HEK293 (cell line): ENCODE measurements around the gene RPS23.
A peak's percentile ranks its signal among the peaks of the same experiment; 100 is the strongest.

Source experiments
- CTCF ChIA-PET: fragments of 350-600 bp; formaldehyde crosslinking; extraction: SDS; loops from one replicate; lab custom pipeline; 2021; ENCODE audit warnings: antibody characterized with exemption; lab: Yijun Ruan, JAX
- POLR2A ChIA-PET: fragments of 300-600 bp; formaldehyde crosslinking; extraction: SDS; loops from one replicate; lab custom pipeline; 2020; ENCODE audit warnings: antibody characterized with exemption, inconsistent platforms; lab: Yijun Ruan, JAX
- H3K27ac ChIP-seq: fragments of 200-500 bp; sonication (Bioruptor generic); 2 replicates; pipeline ENCODE4 v1.5.1; 2014; ENCODE audit warnings: low read depth, low read length, control low read depth, inconsistent platforms; ENCODE audit errors: extremely low read depth
- H3K36me3 ChIP-seq, 2 experiments: fragments of 200-500 bp in 1 of 2; sonication (Bioruptor generic) in 1 of 2; 1 replicate in 1 of 2; 2 replicates in 1 of 2; pipeline ENCODE4 v1.5.1; 2014 to 2017; ENCODE audit warnings: inconsistent platforms in 2 of 2, low read length in 2 of 2; ENCODE audit not compliant: control insufficient read depth in 2 of 2, insufficient read depth in 1 of 2
- H3K4me1 ChIP-seq: fragments of 200-500 bp; sonication (Bioruptor generic); 2 replicates; pipeline ENCODE4 v1.5.1; 2014; ENCODE audit warnings: mild to moderate bottlenecking, low read length, inconsistent platforms; ENCODE audit not compliant: control insufficient read depth, insufficient read depth
- H3K4me3 ChIP-seq: 2 replicates; pipeline ENCODE4 v1.5.1; 2011; ENCODE audit warnings: low read depth, mild to moderate bottlenecking, control low read depth, low read length, moderate library complexity
- H3K9me3 ChIP-seq: fragments of 200-500 bp; sonication (Bioruptor generic); 2 replicates; pipeline ENCODE4 v1.5.1; 2014; ENCODE audit warnings: low read depth, low read length, inconsistent platforms; ENCODE audit not compliant: control insufficient read depth, insufficient read depth
- KLF1 ChIP-seq: fragments of 450-650 bp; formaldehyde crosslinking; IDR thresholded peaks from 2 replicates; pipeline ENCODE4 v1.5.1; 2016; ENCODE audit warnings: missing biosample characterization, missing genetic modification characterization
- REST ChIP-seq: fragments of 450-650 bp; formaldehyde crosslinking; IDR thresholded peaks from 2 replicates; pipeline ENCODE4 v1.5.1; 2016; ENCODE audit warnings: missing biosample characterization, missing genetic modification characterization
- SP7 ChIP-seq: fragments of 450-650 bp; formaldehyde crosslinking; IDR thresholded peaks from 2 replicates; pipeline ENCODE4 v1.5.1; 2016; ENCODE audit warnings: missing biosample characterization, missing genetic modification characterization
- YY1 ChIP-seq: fragments of 450-650 bp; formaldehyde crosslinking; IDR thresholded peaks from 2 replicates; pipeline ENCODE4 v1.5.1; 2018; ENCODE audit warnings: missing biosample characterization, missing genetic modification characterization
- YY2 ChIP-seq: fragments of 450-650 bp; formaldehyde crosslinking; IDR thresholded peaks from 2 replicates; pipeline ENCODE4 v1.5.1; 2016; ENCODE audit warnings: missing biosample characterization, missing genetic modification characterization
- ZBTB1 ChIP-seq: fragments of 450-650 bp; formaldehyde crosslinking; IDR thresholded peaks from 2 replicates; pipeline ENCODE4 v1.5.1; 2016; ENCODE audit warnings: missing biosample characterization, missing genetic modification characterization
- ZBTB17 ChIP-seq: fragments of 450-650 bp; formaldehyde crosslinking; IDR thresholded peaks from 2 replicates; pipeline ENCODE4 v1.5.1; 2016; ENCODE audit warnings: missing biosample characterization, missing genetic modification characterization
- ZFHX2 ChIP-seq: fragments of 450-650 bp; formaldehyde crosslinking; conservative IDR thresholded peaks from 2 replicates; pipeline ENCODE4 v1.5.1; 2016; ENCODE audit warnings: missing biosample characterization, missing genetic modification characterization
- ZNF2 ChIP-seq: fragments of 450-650 bp; formaldehyde crosslinking; IDR thresholded peaks from 2 replicates; pipeline ENCODE4 v1.5.1; 2016; ENCODE audit warnings: missing biosample characterization, missing genetic modification characterization
- ZNF266 ChIP-seq: fragments of 450-650 bp; formaldehyde crosslinking; IDR thresholded peaks from 2 replicates; pipeline ENCODE4 v1.5.1; 2016; ENCODE audit warnings: missing biosample characterization, missing genetic modification characterization, low read depth
- ZNF610 ChIP-seq: fragments of 450-650 bp; formaldehyde crosslinking; IDR thresholded peaks from 2 replicates; pipeline ENCODE4 v1.5.1; 2016; ENCODE audit warnings: missing biosample characterization, missing genetic modification characterization, borderline replicate concordance
- ZNF654 ChIP-seq: fragments of 450-650 bp; formaldehyde crosslinking; IDR thresholded peaks from 2 replicates; pipeline ENCODE4 v1.5.1; 2016; ENCODE audit warnings: low read depth, missing biosample characterization, missing genetic modification characterization
- ZNF660 ChIP-seq: fragments of 450-650 bp; IDR thresholded peaks from 2 replicates; pipeline ENCODE4 v1.5.1; 2018; ENCODE audit warnings: missing biosample characterization, mild to moderate bottlenecking, missing genetic modification characterization
- ZNF768 ChIP-seq: fragments of 450-650 bp; formaldehyde crosslinking; IDR thresholded peaks from 2 replicates; pipeline ENCODE4 v1.5.1; 2018; ENCODE audit warnings: missing biosample characterization, mild to moderate bottlenecking, missing genetic modification characterization
- ZSCAN30 ChIP-seq: fragments of 450-650 bp; IDR thresholded peaks from 2 replicates; pipeline ENCODE4 v1.5.1; 2018; ENCODE audit warnings: missing biosample characterization, mild to moderate bottlenecking, missing genetic modification characterization, moderate library complexity
- ZSCAN5A ChIP-seq: fragments of 450-650 bp; formaldehyde crosslinking; IDR thresholded peaks from 2 replicates; pipeline ENCODE4 v1.5.1; 2016; ENCODE audit warnings: missing biosample characterization, missing genetic modification characterization
- TF ChIP-seq, protein P1 (sequence below): fragments of 450-650 bp; formaldehyde crosslinking; IDR thresholded peaks from 2 replicates; pipeline ENCODE4 v1.5.1; 2016; ENCODE audit warnings: missing biosample characterization, missing genetic modification characterization
- TF ChIP-seq, protein P2 (sequence below): fragments of 450-650 bp; formaldehyde crosslinking; IDR thresholded peaks from 2 replicates; pipeline ENCODE4 v1.5.1; 2016; ENCODE audit warnings: missing biosample characterization, missing genetic modification characterization

The RPS23 gene

DNA sequence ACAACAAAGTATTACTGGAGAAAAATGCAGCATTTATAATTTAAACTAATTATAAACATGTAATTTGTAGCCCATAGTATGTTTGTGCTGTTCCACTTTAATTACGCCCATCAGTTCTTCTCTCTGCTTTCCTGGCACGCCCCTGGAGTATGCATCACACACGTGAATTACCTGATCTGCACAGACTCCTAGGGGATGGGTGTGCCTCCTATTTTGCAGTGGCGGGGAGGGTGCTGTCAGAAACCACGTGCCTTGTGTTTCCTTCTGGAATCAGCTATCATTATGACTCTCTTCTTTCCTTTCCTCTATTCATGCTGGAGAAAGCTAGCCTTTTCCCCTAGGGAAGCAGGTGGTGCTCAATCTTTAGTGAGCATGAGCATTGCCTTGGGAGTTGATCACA lies 43.3 kb downstream of the RPS23 start:
- ChIA-PET POLR2A (interaction anchor here (1.0 kb wide), 1 partner anchor 43 kb away, joined by 3 read pairs; the partner anchor contains the start of gene RPS23), CTCF (interaction anchor here (0.6 to 2.2 kb wide), 2 partner anchors 9 to 62 kb away, joined by 3 to 5 read pairs; no protein-coding TSS in a partner anchor)
- Histone ChIP-seq H3K4me1 (no peaks in the 10 kb centered on the region; the same call in 1 of the 2 replicates), H3K4me3 (no peak overlapping the region), H3K9me3 (no peaks in the 10 kb centered on the region), H3K36me3 (no peaks in the 10 kb centered on the region), H3K27ac (no peak overlapping the region)
- TF ChIP-seq SP7 (tag by site-specific recombination) = 0 out of 2 replicates have a peak, but pooled peaks have one; percentile 16
- no peak for TF ChIP-seq REST (tag by site-specific recombination)
- TF ChIP-seq, protein P1, sequence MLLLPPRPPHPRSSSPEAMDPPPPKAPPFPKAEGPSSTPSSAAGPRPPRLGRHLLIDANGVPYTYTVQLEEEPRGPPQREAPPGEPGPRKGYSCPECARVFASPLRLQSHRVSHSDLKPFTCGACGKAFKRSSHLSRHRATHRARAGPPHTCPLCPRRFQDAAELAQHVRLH (tag by site-specific recombination) = no peak
- peak; percentile 29; the same call in 1 of the 2 replicates for TF ChIP-seq KLF1 (tag by site-specific recombination)

DNA sequence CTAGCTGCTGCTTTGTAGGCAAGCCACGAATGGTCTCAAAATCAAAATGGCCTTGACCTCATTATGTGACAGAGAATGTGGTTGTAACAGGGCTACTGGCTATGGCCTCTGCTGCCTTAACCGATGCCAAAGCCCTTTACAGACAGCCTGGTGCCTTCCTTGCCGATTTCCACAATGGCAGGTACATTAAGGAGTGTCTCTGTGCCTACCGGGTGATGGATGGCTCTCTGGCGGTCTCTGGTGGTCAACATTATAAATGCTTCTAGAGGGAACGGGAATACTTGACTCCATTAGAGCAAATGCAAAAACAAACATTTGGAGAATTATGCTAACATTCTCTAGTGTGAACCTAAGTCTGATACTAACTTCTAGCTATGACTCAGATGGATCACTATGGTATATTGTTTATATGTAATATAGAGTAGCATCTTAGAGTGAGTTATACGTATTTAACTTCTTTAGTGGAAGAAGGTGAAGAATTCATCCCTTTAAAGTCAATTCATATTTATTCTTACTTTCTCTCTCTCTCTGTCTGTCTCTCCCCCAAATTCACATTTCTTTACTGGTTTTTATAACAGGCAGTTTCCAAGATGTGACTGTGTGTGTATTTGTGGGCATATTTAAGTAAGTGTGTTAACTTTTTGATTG lies 52.5 kb downstream of the RPS23 start:
- Histone ChIP-seq H3K4me3 (no peak overlapping the region), H3K4me1 (peaks cover 4% of the 10 kb centered on the region; the same call in 1 of the 2 replicates), H3K27ac (no peak overlapping the region), H3K9me3 (no peaks in the 10 kb centered on the region), H3K36me3 (no peaks in the 10 kb centered on the region)
- ChIA-PET CTCF (interaction anchor here (0.6 to 2.2 kb wide), 38 partner anchors 9 to 1539 kb away, joined by 3 to 14 read pairs (median 4); no protein-coding TSS in a partner anchor), POLR2A (no interaction called here)
- TF ChIP-seq, protein P2, sequence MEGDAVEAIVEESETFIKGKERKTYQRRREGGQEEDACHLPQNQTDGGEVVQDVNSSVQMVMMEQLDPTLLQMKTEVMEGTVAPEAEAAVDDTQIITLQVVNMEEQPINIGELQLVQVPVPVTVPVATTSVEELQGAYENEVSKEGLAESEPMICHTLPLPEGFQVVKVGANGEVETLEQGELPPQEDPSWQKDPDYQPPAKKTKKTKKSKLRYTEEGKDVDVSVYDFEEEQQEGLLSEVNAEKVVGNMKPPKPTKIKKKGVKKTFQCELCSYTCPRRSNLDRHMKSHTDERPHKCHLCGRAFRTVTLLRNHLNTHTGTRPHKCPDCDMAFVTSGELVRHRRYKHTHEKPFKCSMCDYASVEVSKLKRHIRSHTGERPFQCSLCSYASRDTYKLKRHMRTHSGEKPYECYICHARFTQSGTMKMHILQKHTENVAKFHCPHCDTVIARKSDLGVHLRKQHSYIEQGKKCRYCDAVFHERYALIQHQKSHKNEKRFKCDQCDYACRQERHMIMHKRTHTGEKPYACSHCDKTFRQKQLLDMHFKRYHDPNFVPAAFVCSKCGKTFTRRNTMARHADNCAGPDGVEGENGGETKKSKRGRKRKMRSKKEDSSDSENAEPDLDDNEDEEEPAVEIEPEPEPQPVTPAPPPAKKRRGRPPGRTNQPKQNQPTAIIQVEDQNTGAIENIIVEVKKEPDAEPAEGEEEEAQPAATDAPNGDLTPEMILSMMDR (tag by site-specific recombination) = peak; percentile 74
- TF ChIP-seq ZNF660 (peak; percentile 55; the same call in 1 of the 2 replicates), ZBTB1 (tag by site-specific recombination) (no peak), ZBTB17 (tag by site-specific recombination) (peak; percentile 37; the same call in 1 of the 2 replicates), YY2 (tag by site-specific recombination) (0 out of 2 replicates have a peak, but pooled peaks have one; percentile 39), ZNF610 (tag by site-specific recombination) (peak; percentile 51; the same call in 1 of the 2 replicates), ZNF768 (tag by site-specific recombination) (peak; percentile 40; the same call in 1 of the 2 replicates), ZNF654 (tag by site-specific recombination) (peak; percentile 86), ZSCAN30 (0 out of 2 replicates have a peak, but pooled peaks have one; percentile 16), ZNF266 (tag by site-specific recombination) (no peak), ZSCAN5A (tag by site-specific recombination) (no peak), ZFHX2 (no peak), ZNF2 (tag by site-specific recombination) (0 out of 2 replicates have a peak, but pooled peaks have one; percentile 48), YY1 (tag by site-specific recombination) (peak; percentile 57)
